Ramos (cell line): Measurements from ENCODE around the gene CKM.

Experiments used
- in situ Hi-C: fragments of 300-500 bp; cut with MboI; formaldehyde crosslinking; loops from one replicate; pipeline ENCODE4 v1.14.3; 2022; ENCODE audit warnings: low sequenced_read_pairs; ENCODE audit not compliant: unreplicated experiment

CKM gene

DNA sequence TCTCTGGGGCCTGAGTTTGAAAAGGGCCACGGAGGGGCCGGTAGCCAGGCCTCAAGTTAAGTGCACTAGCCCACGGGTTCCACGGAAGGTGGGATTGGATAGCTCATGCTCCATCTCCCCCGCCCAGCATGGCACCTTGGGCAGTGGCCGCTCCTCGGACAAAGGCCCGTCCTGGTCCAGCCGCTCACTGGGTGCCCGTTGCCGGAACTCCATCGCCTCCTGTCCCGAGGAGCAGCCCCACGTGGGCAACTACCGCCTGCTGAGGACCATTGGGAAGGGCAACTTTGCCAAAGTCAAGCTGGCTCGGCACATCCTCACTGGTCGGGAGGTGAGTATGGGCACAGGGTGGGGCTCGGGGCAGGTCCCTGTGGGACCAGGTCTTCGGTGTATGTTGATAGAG, 63.8 kb downstream of the CKM start:
- in situ Hi-C loops, result no loop called here

DNA sequence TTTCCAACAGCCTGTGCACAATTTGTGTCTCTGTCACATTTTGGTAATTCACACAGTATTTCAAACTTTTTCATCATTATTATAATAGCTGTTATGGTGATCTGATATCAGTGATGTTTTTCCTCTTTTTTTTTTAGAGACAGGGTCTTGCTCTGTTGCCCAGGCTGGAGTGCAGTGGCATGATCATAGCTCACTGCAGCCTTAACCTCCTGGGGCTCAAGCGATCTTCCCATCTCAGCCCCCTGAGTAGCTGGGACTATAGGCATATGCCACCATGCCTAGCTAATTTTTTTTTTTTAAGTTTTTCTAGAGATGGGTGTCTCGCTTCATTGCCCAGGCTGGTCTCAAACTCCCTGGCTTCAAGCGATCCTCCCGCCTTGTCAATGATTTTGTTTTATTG, 65.8 kb downstream of the CKM start:
- in situ Hi-C loops, result no loop called here
